Spleen (tissue), 11 donors: ENCODE measurements around the gene PRSS21. TPM values are rescaled to one million over a fixed set of nuclear protein-coding genes. Genes with fewer than 3 reads are reported as not detected.

Experiments used
- DNase-seq: peaks from one replicate; pipeline ENCODE4 v3.0.0-alpha.2; 2020
- H3K27ac ChIP-seq, 8 donors: fragments of 200-600 bp; sonication (generic) in 7 of 8; 1 replicate in 4 of 8; 2 replicates in 4 of 8; pipeline versions ENCODE4 v1.5.0 to v1.8.0; 2016 to 2021; ENCODE audit warnings: inconsistent platforms in 4 of 8, mild to moderate bottlenecking in 4 of 8, moderate library complexity in 1 of 8
- H3K27me3 ChIP-seq, 7 donors: fragments of 200-600 bp; sonication (generic) in 6 of 7; replicated peaks in 1 of 7; 1 replicate in 4 of 7; 2 replicates in 3 of 7; pipeline versions ENCODE4 v1.5.0 to v1.8.0; 2016 to 2021; ENCODE audit warnings: inconsistent platforms in 3 of 7, mild to moderate bottlenecking in 1 of 7
- H3K36me3 ChIP-seq, 6 donors: fragments of 200-600 bp; sonication (generic) in 5 of 6; 1 replicate in 4 of 6; 2 replicates in 2 of 6; pipeline versions ENCODE4 v1.5.0 to v1.8.0; 2016 to 2021; ENCODE audit warnings: inconsistent platforms in 2 of 6
- H3K4me1 ChIP-seq, 6 donors: fragments of 200-600 bp; sonication (generic) in 5 of 6; 1 replicate in 3 of 6; 2 replicates in 3 of 6; pipeline versions ENCODE4 v1.5.0 to v1.8.0; 2016 to 2021; ENCODE audit warnings: inconsistent platforms in 3 of 6
- H3K4me3 ChIP-seq, 8 donors: fragments of 200-600 bp; sonication (generic) in 7 of 8; 1 replicate in 4 of 8; 2 replicates in 4 of 8; pipeline versions ENCODE4 v1.5.0 to v1.8.0; 2016 to 2021; ENCODE audit warnings: inconsistent platforms in 4 of 8, mild to moderate bottlenecking in 4 of 8, moderate library complexity in 2 of 8
- H3K9me3 ChIP-seq, 8 donors: fragments of 200-600 bp; sonication (generic) in 7 of 8; 1 replicate in 4 of 8; 2 replicates in 4 of 8; pipeline versions ENCODE4 v1.5.0 to v1.8.0; 2016 to 2021; ENCODE audit warnings: inconsistent platforms in 4 of 8
- CTCF ChIP-seq, 11 experiments: fragments of 200-600 bp in 7 of 11; fragments of 450-650 bp in 4 of 11; sonication (generic) in 4 of 11; IDR thresholded peaks in 8 of 11; conservative IDR thresholded peaks in 3 of 11; 1 replicate in 7 of 11; 2 replicates in 4 of 11; pipeline versions ENCODE4 v1.4.0 to v1.8.0; 2016 to 2021; ENCODE audit warnings: antibody characterized with exemption in 11 of 11, inconsistent platforms in 4 of 11, mild to moderate bottlenecking in 1 of 11
- POLR2A ChIP-seq, 3 donors: fragments of 450-650 bp; IDR thresholded peaks; one replicate each; pipeline ENCODE4 v1.5.1; 2017; ENCODE audit warnings: antibody characterized with exemption in 3 of 3, mild to moderate bottlenecking in 1 of 3
- POLR2AphosphoS5 ChIP-seq, 3 donors: sonication (generic); formaldehyde crosslinking; IDR thresholded peaks; one replicate each; pipeline ENCODE4 v1.5.1; 2017; ENCODE audit warnings: antibody characterized with exemption in 3 of 3
- WGBS, 5 donors: extraction: QIAGEN DNeasy Blood & Tissue Kit in 3 of 5; methylation state at CpG; one replicate each; pipeline versions ENCODE4 v1.1.5 to v1.1.7; 2013 to 2018; 5-methylcytosine and 5-hydroxymethylcytosine counted together
- intact Hi-C: fragments of 100-400 bp; cut with DNase I; formaldehyde crosslinking; loops from one replicate; pipeline ENCODE4 v1.15.0; 2023; ENCODE audit warnings: low total_unique reads
- polyA plus RNA-seq, 3 donors: library from polyadenylated mRNA; stranded (reverse); fragments of 200-250 nt; gene quantifications; one replicate each; pipeline ENCODE4 v1.2.1, GENCODE V29; 2013
- total RNA-seq, 7 donors: library from RNA; depleted of rRNA in 3 of 7; stranded (reverse); fragments of >200 nt in 3 of 7; fragmentation: NEBNext Ultra II Directional in 4 of 7; extraction: Animal tissue kit (Norgen Biotek cat#: 25700) in 4 of 7; gene quantifications; one replicate each; pipeline versions ENCODE4 v1.1.0 to v1.2.1, GENCODE V29; 2016 to 2021
- donor health status: healthy with polysubstance abuse.
- donor health status: DM: no; HTN: no; CAD: no; lungs with moderate emphysema.
- donor health status: DM: no; HTN: no; CAD: no.
- donor health status: Bipolar disorder and iron deficiency.
- donor health status: healthy.
- donor health status: DM: no; HTN: no; CAD: no.
- donor health status: DM: yes; HTN: yes; CAD: no.

PRSS21 gene
- total and polyA plus RNA-seq, 10 donors = 0.49 to 4.9 (median 1.6) TPM

GRCh38 chr16:2819179-2819938 lies 2.3 kb downstream of the PRSS21 start:
- Histone ChIP-seq H3K9me3 (no peaks in the 10 kb centered on the region), H3K4me3 (no peak overlapping the region), H3K36me3 (no peaks in the 10 kb centered on the region), H3K27me3 (peaks cover 0 to 58% (median 5%) of the 10 kb centered on the region in 7 donors), H3K27ac (no peak overlapping the region), H3K4me1 (peaks cover 0 to 9% (median 0%) of the 10 kb centered on the region in 6 donors)
- WGBS, 5 donors = 82 to 90% (median 89%) methylated on average over 14 to 18 of the region's 18 CpGs
- TF ChIP-seq POLR2A (IDR thresholded peaks at IDR 0.05) (no peak), POLR2AphosphoS5 (IDR thresholded peaks at IDR 0.05) (no peak), CTCF (IDR thresholded peaks at IDR 0.05 in 8 of 11, conservative IDR thresholded peaks at IDR 0.05 in 3 of 11) (no peak)
- intact Hi-C loops = no loop called here
- DNase-seq = peak; percentile 40

GRCh38 chr16:2819939-2820835 lies 3.1 kb downstream of the PRSS21 start:
- Histone ChIP-seq H3K27ac (no peak overlapping the region), H3K4me3 (no peak overlapping the region), H3K36me3 (no peaks in the 10 kb centered on the region), H3K9me3 (no peaks in the 10 kb centered on the region), H3K4me1 (peaks cover 0 to 9% (median 0%) of the 10 kb centered on the region in 6 donors), H3K27me3 (peaks cover 0 to 50% (median 3%) of the 10 kb centered on the region in 7 donors)
- TF ChIP-seq POLR2AphosphoS5 (IDR thresholded peaks at IDR 0.05) (no peak), CTCF (IDR thresholded peaks at IDR 0.05 in 8 of 11, conservative IDR thresholded peaks at IDR 0.05 in 3 of 11) (no peak), POLR2A (IDR thresholded peaks at IDR 0.05) (no peak)
- DNase-seq = peak; percentile 51
- WGBS, 5 donors = 73 to 81% (median 79%) methylated on average over 10 to 17 of the region's 17 CpGs
- intact Hi-C loops = no loop called here

- intact Hi-C loops = no loop called here
- H3K4me3 ChIP-seq = no peak overlapping the region
- peaks cover 0 to 9% (median 0%) of the 10 kb centered on the region in 6 donors for H3K4me1 ChIP-seq
- H3K27me3 ChIP-seq = peaks cover 0 to 45% (median 3%) of the 10 kb centered on the region in 7 donors
- TF ChIP-seq POLR2A (IDR thresholded peaks at IDR 0.05) = no peak
- no peak for TF ChIP-seq POLR2AphosphoS5 (IDR thresholded peaks at IDR 0.05)
- TF ChIP-seq CTCF (IDR thresholded peaks at IDR 0.05 in 8 of 11, conservative IDR thresholded peaks at IDR 0.05 in 3 of 11) = no peak
- DNase-seq = peak; percentile 43
- H3K27ac ChIP-seq = no peak overlapping the region
- WGBS, 5 donors = 74 to 86% (median 80%) methylated on average over 12 to 14 of the region's 14 CpGs
- H3K36me3 ChIP-seq = no peaks in the 10 kb centered on the region
- H3K9me3 ChIP-seq = no peaks in the 10 kb centered on the region
Measured at GRCh38 chr16:2820836-2821486, 3.9 kb downstream of the PRSS21 start.
